Adipocyte (in vitro differentiated cells): ENCODE results near the gene AATK.
"Not testable (repeated sequence)": the region's sequence is repeated elsewhere in the genome, so short reads cannot be mapped to it uniquely, and the experiment has no call there.

ENCODE experiments used
- DNase-seq: peaks from one replicate; pipeline ENCODE4 v3.0.0-alpha.2; 2015; ENCODE audit warnings: low read depth
- H3K27me3 ChIP-seq: replicated peaks from 2 replicates; pipeline ENCODE4 v1.7.0; 2013; ENCODE audit warnings: mild to moderate bottlenecking, low read length, moderate library complexity; ENCODE audit not compliant: control insufficient read depth, insufficient read depth
- H3K36me3 ChIP-seq: 2 replicates; pipeline ENCODE4 v1.7.0; 2013; ENCODE audit warnings: low read length, mild to moderate bottlenecking, moderate library complexity; ENCODE audit not compliant: control insufficient read depth, insufficient read depth, severe bottlenecking
- H3K4me1 ChIP-seq: 2 replicates; pipeline ENCODE4 v1.7.0; 2013; ENCODE audit warnings: mild to moderate bottlenecking, low read length, moderate library complexity; ENCODE audit not compliant: control insufficient read depth, insufficient read depth
- H3K4me3 ChIP-seq: 2 replicates; pipeline ENCODE4 v1.7.0; 2013; ENCODE audit warnings: mild to moderate bottlenecking, low read length, moderate library complexity
- H3K9ac ChIP-seq: 2 replicates; pipeline ENCODE4 v1.7.0; 2013; ENCODE audit warnings: mild to moderate bottlenecking, low read length, moderate library complexity
- H3K9me3 ChIP-seq: 2 replicates; pipeline ENCODE4 v1.7.0; 2013; ENCODE audit warnings: mild to moderate bottlenecking, low read length, moderate library complexity; ENCODE audit not compliant: control insufficient read depth

The AATK gene

GRCh38 chr17:81148571-81148970, 17.4 kb downstream of the AATK start:
- DNase-seq = no peak
- Histone ChIP-seq H3K27me3 (peaks cover 20% of the 10 kb centered on the region), H3K4me3 (no peak overlapping the region), H3K4me1 (no peaks in the 10 kb centered on the region), H3K36me3 (no peaks in the 10 kb centered on the region), H3K9me3 (no peaks in the 10 kb centered on the region), H3K9ac (no peak overlapping the region)

DNA sequence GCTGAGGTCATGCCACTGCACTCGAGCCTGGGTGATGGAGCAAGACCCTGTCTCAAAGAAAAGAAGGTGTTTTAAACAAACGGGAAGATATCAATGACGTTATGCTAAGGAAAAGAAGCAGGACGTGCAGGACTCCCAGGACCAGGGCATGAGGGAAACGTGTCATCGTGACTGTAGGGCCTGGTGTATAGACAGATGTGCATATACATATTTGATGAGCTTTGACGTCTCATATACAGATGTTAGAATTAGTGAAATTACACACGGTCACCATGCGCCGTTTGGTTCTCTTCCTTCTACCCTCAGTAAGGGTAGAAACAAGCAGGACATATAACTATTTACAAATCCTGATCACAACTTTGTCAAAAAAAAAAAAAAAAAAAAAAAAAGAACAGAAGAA, 18.3 kb downstream of the AATK start:
- Histone ChIP-seq H3K9ac (no peak overlapping the region), H3K36me3 (no peaks in the 10 kb centered on the region), H3K9me3 (no peaks in the 10 kb centered on the region), H3K4me1 (no peaks in the 10 kb centered on the region), H3K27me3 (peaks cover 20% of the 10 kb centered on the region), H3K4me3 (no peak overlapping the region)
- DNase-seq = no peak

- not testable (repeated sequence) for DNase-seq, H3K4me1 ChIP-seq, H3K4me3 ChIP-seq, H3K9ac ChIP-seq, H3K36me3 ChIP-seq, H3K9me3 ChIP-seq
- peaks cover 16% of the 10 kb centered on the region for H3K27me3 ChIP-seq
Measured at GRCh38 chr17:81146208-81146607, 19.8 kb downstream of the AATK start.

GRCh38 chr17:81144423-81144781, 21.6 kb downstream of the AATK start:
- Histone ChIP-seq H3K9me3 (no peaks in the 10 kb centered on the region), H3K9ac (no peak overlapping the region), H3K4me1 (no peaks in the 10 kb centered on the region), H3K4me3 (no peak overlapping the region), H3K36me3 (no peaks in the 10 kb centered on the region), H3K27me3 (peaks cover 21% of the 10 kb centered on the region)
- DNase-seq = no peak

GRCh38 chr17:81143717-81144422, 22.2 kb downstream of the AATK start:
- Histone ChIP-seq H3K9ac (no peak overlapping the region), H3K36me3 (no peaks in the 10 kb centered on the region), H3K27me3 (peaks cover 21% of the 10 kb centered on the region), H3K4me1 (no peaks in the 10 kb centered on the region), H3K4me3 (no peak overlapping the region), H3K9me3 (no peaks in the 10 kb centered on the region)
- no peak for DNase-seq

DNA sequence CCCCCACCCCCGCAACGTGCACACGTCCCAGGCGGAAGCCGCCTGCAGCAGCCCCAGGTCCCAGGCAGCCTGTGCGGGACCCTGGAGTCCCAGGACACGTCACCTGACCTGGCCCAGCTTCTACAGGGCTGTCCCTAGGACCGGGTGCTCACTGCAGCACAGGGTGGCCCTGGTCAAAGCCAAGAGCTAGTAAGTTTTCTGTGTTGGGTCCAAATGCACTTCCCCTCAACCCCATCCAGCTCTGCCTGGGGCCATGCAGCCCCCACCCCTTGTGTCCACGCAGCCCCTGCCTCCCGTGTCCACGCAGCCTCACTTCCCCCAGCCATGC, 22.9 kb downstream of the AATK start:
- peaks cover 14% of the 10 kb centered on the region for H3K27me3 ChIP-seq
- H3K4me1 ChIP-seq = no peaks in the 10 kb centered on the region
- H3K4me3 ChIP-seq = no peak overlapping the region

GRCh38 chr17:81142301-81143199, 23.5 kb downstream of the AATK start:
- Histone ChIP-seq H3K9me3 (no peaks in the 10 kb centered on the region), H3K4me3 (no peak overlapping the region), H3K27me3 (peaks cover 11% of the 10 kb centered on the region), H3K36me3 (no peaks in the 10 kb centered on the region), H3K4me1 (no peaks in the 10 kb centered on the region), H3K9ac (no peak overlapping the region)
- DNase-seq = peak; percentile 85

More for the DNA sequence above, 22.9 kb downstream of the AATK start:
- no peak for DNase-seq
- Histone ChIP-seq H3K9ac (no peak overlapping the region), H3K9me3 (no peaks in the 10 kb centered on the region), H3K36me3 (no peaks in the 10 kb centered on the region)

DNA sequence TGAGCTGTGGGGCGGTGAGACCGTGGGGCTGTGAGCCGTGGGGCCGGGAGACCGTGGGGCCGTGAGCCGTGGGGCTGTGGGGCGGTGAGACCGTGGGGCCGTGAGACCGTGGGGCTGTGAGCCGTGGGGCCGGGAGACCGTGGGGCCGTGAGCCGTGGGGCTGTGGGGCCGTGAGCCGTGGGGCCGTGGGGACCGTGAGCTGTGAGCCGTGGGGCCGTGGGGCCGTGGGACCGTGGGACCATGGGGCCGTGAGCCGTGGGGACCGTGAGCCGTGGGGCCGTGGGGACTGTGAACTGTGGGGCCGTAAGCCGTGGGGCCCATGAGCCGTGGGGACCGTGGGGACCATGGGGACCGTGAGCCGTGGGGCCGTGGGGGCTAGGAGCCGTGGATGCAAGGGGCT, 25.3 kb downstream of the AATK start:
- H3K27me3 ChIP-seq = peaks cover 15% of the 10 kb centered on the region
- DNase-seq = no peak
- no peaks in the 10 kb centered on the region for H3K36me3 ChIP-seq

GRCh38 chr17:81140018-81140417, 26.0 kb downstream of the AATK start:
- H3K36me3 ChIP-seq = no peaks in the 10 kb centered on the region
- no peak overlapping the region for H3K4me3 ChIP-seq
- H3K9me3 ChIP-seq = no peaks in the 10 kb centered on the region
- H3K27me3 ChIP-seq = peaks cover 19% of the 10 kb centered on the region
- H3K4me1 ChIP-seq = no peaks in the 10 kb centered on the region
- H3K9ac ChIP-seq = no peak overlapping the region
- DNase-seq = no peak

More for the DNA sequence above, 25.3 kb downstream of the AATK start:
- Histone ChIP-seq H3K9me3 (no peaks in the 10 kb centered on the region), H3K4me1 (no peaks in the 10 kb centered on the region), H3K9ac (no peak overlapping the region), H3K4me3 (no peak overlapping the region)

GRCh38 chr17:81139428-81139827, 26.6 kb downstream of the AATK start:
- no peaks in the 10 kb centered on the region for H3K36me3 ChIP-seq
- no peaks in the 10 kb centered on the region for H3K4me1 ChIP-seq
- no peak overlapping the region for H3K4me3 ChIP-seq
- no peaks in the 10 kb centered on the region for H3K9me3 ChIP-seq
- peaks cover 25% of the 10 kb centered on the region for H3K27me3 ChIP-seq
- no peak for DNase-seq
- H3K9ac ChIP-seq = no peak overlapping the region

DNA sequence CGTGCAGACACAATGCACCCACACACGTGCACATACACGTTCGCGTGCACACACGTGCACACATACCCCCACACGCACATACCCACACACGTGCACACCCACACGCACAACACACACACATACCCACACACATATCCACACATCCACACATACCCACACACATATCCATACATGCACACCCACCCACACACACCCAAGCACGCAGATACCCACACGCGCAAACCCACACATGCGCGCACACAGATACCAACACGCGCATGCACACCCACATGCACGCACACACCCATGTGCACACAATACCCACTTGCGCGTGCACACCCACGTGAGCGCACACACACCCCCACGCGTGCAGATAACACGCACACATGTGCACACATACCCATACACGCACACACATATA, 27.5 kb downstream of the AATK start:
- H3K9me3 ChIP-seq = no peaks in the 10 kb centered on the region
- DNase-seq = no peak
- no peak overlapping the region for H3K9ac ChIP-seq
- H3K4me3 ChIP-seq = no peak overlapping the region
- H3K36me3 ChIP-seq = no peaks in the 10 kb centered on the region
- no peaks in the 10 kb centered on the region for H3K4me1 ChIP-seq
- H3K27me3 ChIP-seq = peaks cover 30% of the 10 kb centered on the region
